RWPE2 (cell line): ENCODE results near the gene LAMB3.

Source experiments
- ATAC-seq: fragments of 200-7000 bp; cut with Tn5 transposase; 3 replicates; pipeline ENCODE4 v1.9.1; 2021; ENCODE audit warnings: low read depth
- DNase-seq: peaks from one replicate; pipeline ENCODE4 v3.0.0-alpha.2; 2020; ENCODE audit warnings: low spot score
- H3K27ac ChIP-seq: fragments of 450-650 bp; 2 replicates; pipeline ENCODE4 v1.5.1; 2017; ENCODE audit warnings: mild to moderate bottlenecking; ENCODE audit not compliant: poor library complexity, severe bottlenecking
- H3K27me3 ChIP-seq: fragments of 250-450 bp; sonication (Bioruptor Pico); 2 replicates; pipeline ENCODE4 v1.5.1; 2021; ENCODE audit warnings: mild to moderate bottlenecking, moderate library complexity; ENCODE audit not compliant: insufficient read depth, poor library complexity, severe bottlenecking
- H3K36me3 ChIP-seq: fragments of 250-450 bp; sonication (Bioruptor Pico); 2 replicates; pipeline ENCODE4 v1.5.1; 2020; ENCODE audit warnings: low read depth, mild to moderate bottlenecking, moderate library complexity
- H3K4me1 ChIP-seq: fragments of 250-450 bp; sonication (Bioruptor Pico); 2 replicates; pipeline ENCODE4 v1.5.1; 2021; ENCODE audit warnings: mild to moderate bottlenecking, moderate library complexity; ENCODE audit not compliant: insufficient read depth, poor library complexity, severe bottlenecking
- H3K4me3 ChIP-seq: fragments of 250-450 bp; sonication (Bioruptor Pico); 2 replicates; pipeline ENCODE4 v1.5.1; 2021; ENCODE audit warnings: mild to moderate bottlenecking, moderate library complexity; ENCODE audit not compliant: severe bottlenecking
- H3K9me3 ChIP-seq: fragments of 250-450 bp; sonication (Bioruptor Pico); 2 replicates; pipeline ENCODE4 v1.5.1; 2021; ENCODE audit warnings: mild to moderate bottlenecking, moderate library complexity; ENCODE audit not compliant: severe bottlenecking
- TF ChIP-seq, protein P1 (sequence below): fragments of 450-650 bp; IDR thresholded peaks from one replicate; pipeline ENCODE4 v1.5.1; 2017; ENCODE audit warnings: mild to moderate bottlenecking, moderate library complexity; ENCODE audit not compliant: poor library complexity, severe bottlenecking

LAMB3 gene

DNA sequence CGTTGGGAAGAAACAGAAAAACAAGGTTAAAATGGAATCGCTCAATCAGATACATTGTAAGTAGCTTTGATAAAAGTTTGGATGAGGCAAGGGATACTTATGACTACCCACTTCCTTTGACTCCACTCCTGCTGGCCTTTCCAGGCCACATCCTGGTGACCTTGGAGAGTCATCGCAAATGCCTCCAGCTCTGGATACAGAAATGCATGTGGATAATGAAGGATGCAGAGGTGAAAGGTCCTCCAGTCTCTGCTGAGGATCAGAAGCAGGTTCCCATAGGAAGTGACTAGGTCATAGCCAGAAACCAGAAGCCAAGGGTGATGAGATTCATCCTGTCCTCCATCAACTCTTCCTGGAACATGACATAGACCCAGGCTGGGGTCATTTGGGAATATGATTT is 74.9 kb downstream of the LAMB3 start:
- H3K4me1 ChIP-seq = peaks cover 5% of the 10 kb centered on the region
- no peaks in the 10 kb centered on the region for H3K9me3 ChIP-seq
- DNase-seq (no peak), ATAC-seq (no peak)
- TF ChIP-seq, protein P1, sequence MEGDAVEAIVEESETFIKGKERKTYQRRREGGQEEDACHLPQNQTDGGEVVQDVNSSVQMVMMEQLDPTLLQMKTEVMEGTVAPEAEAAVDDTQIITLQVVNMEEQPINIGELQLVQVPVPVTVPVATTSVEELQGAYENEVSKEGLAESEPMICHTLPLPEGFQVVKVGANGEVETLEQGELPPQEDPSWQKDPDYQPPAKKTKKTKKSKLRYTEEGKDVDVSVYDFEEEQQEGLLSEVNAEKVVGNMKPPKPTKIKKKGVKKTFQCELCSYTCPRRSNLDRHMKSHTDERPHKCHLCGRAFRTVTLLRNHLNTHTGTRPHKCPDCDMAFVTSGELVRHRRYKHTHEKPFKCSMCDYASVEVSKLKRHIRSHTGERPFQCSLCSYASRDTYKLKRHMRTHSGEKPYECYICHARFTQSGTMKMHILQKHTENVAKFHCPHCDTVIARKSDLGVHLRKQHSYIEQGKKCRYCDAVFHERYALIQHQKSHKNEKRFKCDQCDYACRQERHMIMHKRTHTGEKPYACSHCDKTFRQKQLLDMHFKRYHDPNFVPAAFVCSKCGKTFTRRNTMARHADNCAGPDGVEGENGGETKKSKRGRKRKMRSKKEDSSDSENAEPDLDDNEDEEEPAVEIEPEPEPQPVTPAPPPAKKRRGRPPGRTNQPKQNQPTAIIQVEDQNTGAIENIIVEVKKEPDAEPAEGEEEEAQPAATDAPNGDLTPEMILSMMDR = no peak
- no peaks in the 10 kb centered on the region for H3K27me3 ChIP-seq
- H3K36me3 ChIP-seq = no peaks in the 10 kb centered on the region
- no peak overlapping the region for H3K4me3 ChIP-seq
- H3K27ac ChIP-seq = no peak overlapping the region

DNA sequence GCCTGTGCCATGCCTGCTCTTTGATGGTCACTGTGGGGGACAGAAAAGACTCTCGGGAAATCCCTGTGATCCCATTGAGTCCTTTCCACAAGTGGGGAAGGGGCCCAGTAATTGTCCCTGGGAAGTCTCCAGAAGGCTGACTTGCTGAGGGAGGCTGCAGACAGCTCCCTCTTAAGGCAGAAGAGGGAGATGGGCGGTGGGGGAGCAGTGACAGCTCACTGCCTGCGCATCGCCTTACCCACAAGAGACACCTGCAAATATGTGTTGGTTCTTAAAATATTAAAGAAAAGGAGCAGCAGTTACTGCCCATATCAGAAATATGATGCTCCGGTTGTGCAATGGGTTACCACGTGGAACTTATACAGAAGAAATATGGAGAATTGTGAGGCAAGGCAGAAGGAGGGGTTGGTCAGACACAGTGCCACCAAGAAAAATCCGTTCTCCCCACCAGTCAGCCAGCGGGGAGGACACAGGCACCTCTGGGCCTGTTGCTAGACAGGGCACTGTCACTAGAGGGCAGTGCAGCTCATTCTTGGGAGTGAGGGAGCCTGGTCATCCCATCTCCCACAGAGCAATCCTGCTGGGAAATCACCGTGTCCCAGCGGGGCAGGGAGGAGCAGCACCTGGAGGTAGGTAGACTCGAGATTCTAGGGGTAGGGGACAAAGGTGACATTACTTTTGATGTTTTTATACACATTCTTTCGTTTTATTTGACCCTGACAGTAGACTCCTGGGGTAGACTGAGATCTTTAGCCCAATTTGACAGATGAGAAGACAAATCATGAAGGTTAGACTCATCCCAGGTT is 75.6 kb downstream of the LAMB3 start:
- ATAC-seq = peak; percentile 95

DNA sequence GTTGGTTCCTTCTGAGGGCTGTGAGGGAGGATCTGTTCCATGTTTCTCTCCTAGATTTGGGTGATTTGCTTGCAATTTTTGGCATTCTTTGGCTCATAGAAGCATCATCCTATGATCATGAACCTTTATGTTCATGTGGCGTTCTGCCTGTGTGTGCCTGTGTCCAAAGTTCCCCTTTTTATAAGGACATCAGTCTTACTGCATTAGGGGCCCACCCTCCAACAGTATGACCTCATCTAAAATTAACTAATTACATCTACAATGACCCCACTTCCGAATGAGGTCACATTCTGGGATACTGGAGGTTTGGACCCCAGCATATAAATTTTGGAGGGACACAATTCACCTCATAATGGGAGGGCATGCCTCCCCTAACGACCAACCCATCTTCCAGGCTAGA is 81.5 kb downstream of the LAMB3 start:
- H3K27me3 ChIP-seq = no peaks in the 10 kb centered on the region
- no peak for DNase-seq

More for the DNA sequence above, 75.6 kb downstream of the LAMB3 start:
- Histone ChIP-seq H3K27ac (no peak overlapping the region), H3K4me1 (peaks cover 5% of the 10 kb centered on the region), H3K4me3 (no peak overlapping the region), H3K9me3 (no peaks in the 10 kb centered on the region), H3K27me3 (no peaks in the 10 kb centered on the region), H3K36me3 (no peaks in the 10 kb centered on the region)
- no peak for DNase-seq
- TF ChIP-seq, protein P1 = peak; percentile 78

DNA sequence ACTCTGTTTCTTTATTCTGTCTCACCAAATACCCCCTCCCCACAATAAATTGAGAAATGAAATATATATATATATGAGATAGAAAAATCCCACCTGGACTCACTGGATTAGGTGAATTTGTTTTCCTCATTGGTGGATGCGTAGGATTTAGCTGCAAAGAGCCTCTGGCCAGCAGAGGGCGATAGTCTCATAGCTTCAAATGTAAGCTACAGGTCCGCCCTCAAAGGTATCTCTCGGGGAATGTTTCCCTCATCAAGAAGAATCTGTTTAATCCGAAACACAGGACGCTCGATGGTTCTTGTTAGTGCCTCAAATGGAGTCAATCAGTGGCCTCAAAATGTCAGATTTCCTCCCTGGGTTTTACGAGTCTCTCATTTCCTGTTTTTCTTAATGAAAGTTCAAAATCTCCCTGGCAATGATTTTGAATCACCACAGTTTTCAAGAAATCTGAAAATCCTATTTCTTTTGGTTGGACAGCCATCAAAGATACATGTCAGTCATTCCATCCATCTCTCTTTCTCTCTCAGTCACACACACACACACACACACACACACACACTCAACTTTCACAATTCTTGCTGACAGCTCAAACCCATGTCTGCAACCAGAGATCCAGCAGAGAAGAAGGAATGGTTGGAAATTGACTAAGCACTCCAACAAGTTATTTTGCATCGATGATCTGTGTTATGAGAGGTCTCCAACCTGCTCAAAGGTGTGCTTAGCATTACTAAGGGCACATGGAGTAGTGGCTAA is 82.6 kb downstream of the LAMB3 start:
- ATAC-seq = peak; percentile 43; the same call in 2 of the 3 replicates
- TF ChIP-seq, protein P1 = peak; percentile 79

More for the DNA sequence above, 81.5 kb downstream of the LAMB3 start:
- no peak for ATAC-seq
- TF ChIP-seq, protein P1 = no peak
- Histone ChIP-seq H3K4me1 (peaks cover 24% of the 10 kb centered on the region), H3K4me3 (no peak overlapping the region), H3K36me3 (no peaks in the 10 kb centered on the region), H3K27ac (no peak overlapping the region), H3K9me3 (no peaks in the 10 kb centered on the region)

More for the DNA sequence above, 82.6 kb downstream of the LAMB3 start:
- H3K27me3 ChIP-seq = no peaks in the 10 kb centered on the region
- H3K27ac ChIP-seq = no peak overlapping the region
- peaks cover 24% of the 10 kb centered on the region for H3K4me1 ChIP-seq
- no peak for DNase-seq
- no peaks in the 10 kb centered on the region for H3K9me3 ChIP-seq
- H3K4me3 ChIP-seq = no peak overlapping the region
- H3K36me3 ChIP-seq = no peaks in the 10 kb centered on the region
